ENCODE measurements around the gene MAP1LC3B.
A peak's percentile ranks its signal among the peaks of the same experiment; 100 is the strongest.

Gene MAP1LC3B

DNA sequence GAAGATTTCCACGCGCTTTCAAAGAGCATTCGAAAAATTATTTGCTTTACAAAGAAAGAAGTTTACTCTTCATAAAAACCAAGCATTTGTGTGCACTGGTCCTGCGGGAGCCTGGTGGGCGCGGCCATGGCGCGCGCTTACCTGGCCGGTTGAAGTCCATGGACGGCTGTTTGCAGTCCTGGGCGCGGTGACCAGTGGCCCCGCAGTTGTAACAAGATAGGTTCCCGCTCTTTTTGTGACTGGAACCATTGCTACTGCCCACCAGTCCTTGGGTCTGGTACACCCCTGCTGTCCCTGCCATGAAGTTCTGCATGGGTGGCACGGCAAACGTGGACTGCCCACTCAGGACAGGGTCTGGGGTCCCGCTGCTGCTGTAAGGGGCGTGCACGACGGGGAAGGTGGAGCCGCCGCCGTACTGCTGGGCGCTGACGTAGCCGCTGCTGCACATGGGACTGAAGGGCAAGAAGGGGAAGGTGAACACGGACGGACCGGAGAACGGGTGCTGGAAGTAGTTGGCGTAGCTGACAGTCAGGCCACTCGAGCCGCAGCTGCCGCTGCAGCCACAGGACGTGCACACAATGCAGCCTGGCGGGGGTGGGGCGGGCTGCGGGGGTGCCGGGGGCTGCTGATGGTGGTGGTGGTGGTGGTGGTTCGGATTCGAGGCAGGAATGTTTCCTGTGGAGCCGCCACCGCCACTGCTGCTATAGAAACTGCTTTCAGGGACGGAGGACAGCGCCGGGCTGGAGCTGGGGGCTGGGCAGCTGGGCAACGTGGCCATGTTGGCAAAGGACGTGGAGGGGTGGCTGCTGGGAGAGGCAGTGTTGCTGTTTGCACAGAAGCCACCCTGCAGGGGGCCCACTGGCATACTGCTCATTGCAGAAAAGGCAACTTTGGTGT lies 19.5 kb downstream of the MAP1LC3B start:
- DNase-seq: no peak

DNA sequence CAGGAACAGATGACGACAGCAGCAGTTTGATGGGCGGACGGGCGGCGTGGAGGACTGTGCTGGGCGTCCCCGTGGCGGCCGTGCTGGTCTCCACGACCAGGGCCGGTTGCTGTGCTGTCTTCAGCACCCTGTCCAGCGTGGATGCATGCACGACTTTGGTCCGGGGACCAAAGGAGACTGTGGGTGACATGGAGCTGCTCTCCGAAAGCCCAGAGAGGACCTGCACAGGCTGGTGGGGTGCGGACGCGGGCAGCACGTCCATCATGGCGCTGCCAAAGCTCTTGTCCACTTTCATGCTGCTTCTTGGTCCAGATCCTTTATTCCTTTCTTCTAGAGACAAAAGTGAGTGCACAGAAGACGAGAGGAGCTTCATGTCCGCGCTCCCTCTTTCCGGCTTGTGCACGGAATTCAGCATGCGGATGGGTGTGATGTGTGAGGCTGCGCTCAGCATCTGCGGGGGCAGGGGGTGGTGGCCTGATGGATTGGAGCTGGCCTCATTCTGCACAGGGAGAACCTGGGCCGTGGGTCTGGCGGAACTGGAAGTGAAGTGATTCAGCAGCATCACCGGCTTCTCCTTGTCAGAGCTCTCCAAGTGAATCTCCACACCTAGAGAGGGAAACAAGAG lies 20.3 kb downstream of the MAP1LC3B start:
- no peak for DNase-seq

DNA sequence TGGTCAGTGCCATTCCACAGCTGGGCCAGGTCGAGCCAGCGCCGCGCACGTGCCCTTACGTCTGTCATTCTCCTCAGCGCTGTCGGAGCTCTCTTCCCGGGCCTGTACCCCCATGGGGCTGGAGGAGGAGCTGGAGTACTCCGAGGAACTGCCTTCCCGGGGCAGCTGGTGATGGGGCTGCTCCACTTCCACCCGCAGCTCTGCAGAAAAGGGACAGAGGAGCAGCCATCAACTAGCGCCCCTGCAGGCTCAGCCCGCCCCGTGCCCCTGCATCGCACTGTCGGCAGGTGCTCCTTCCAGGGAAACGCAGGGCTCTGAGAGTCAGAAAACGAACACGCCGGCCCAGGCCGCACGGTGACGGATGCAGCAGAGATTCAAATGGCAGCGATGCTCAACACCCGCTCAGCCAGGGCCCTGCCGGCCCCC lies 20.9 kb downstream of the MAP1LC3B start:
- DNase-seq: no peak

DNA sequence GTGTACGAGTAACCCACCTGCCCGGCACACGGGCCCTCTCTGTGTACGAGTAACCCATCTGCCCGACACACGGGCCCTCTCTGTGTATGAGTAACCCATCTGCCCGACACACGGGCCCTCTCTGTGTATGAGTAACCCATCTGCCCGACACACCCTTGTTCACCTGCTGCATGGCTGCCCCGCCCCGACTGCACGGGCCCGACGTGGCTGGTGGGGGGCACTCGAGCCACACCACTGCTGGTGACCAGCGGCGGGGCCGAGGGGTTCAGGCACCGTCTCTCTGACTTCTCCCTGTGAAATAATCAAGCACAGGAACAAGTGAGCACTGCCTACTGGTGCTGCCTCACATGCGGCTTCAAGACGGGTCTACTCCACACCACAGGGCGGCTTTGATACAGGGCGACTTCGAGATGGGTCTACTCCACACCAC lies 22.1 kb downstream of the MAP1LC3B start:
- no peak for DNase-seq

DNA sequence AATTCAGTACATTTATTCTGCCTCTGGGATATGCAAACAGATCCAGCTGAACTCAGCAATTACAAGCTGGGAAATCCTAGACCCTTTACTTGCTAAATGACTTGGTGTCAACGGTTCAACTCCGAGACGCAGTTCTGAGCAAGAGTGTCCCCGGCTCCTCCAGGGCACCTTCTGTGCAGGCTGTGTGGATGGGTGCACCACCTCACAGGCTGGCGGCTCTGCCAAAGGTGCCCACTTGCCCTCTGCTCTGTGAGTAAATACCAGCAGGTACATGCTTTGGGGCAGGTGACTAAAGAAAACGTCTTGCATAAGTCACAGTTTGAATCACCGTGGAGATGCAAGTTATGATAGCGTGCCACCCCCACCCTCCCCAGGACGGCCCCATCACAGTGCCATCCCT lies 23.3 kb downstream of the MAP1LC3B start:
- no peak for DNase-seq

DNA sequence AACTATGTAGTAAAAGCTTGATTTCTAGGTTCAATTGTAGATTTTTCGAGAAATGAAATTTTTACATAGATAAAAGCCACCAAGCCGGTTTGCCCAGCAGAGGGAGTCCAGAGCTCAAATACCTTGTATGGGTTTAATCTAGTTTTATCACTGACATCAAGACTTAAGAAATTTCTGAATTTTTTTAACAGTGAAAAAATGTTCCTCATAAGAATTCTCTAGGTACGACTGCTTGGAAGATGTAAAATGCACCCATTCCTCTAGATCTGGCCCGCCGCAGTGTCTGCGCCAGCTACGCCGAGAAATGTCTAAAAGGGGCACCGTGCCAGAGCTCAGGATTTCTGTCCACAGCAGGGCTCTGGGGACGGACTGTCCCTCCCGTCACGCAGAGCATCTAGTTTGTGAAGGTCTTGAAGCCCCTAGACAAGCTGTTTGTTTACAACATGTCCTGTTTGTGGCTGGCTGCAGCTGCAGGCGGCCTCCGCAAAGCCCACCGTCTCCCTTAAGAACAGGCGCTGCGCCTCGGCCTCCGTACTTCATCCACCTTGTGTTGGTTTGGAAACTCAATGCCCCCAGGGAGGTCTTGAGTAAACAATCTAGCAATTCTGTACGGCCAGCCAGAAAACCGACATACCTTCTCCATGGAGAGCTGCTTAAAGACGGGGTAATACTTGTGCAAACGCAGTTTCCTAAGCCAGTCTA lies 24.8 kb downstream of the MAP1LC3B start:
- DNase-seq: peak; percentile 59

DNA sequence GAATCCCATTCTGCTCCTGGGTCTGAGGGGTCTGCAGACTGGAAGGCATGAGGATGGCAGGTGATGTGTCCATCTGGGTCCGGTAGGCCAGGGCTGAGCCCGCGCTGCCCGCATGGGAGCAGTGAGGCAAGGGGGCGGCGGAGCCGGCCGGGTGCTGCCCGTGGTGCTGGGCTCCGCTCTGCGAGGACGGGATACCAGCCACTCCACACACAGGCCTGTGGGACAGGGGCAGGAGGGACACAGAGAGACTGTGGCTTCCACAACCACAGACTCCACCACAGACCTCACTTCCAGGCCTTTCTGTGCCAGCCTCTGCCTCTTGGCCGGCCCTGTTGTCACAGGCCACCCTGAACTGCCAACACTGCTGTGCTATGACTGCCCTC lies 25.4 kb downstream of the MAP1LC3B start:
- no peak for DNase-seq

DNA sequence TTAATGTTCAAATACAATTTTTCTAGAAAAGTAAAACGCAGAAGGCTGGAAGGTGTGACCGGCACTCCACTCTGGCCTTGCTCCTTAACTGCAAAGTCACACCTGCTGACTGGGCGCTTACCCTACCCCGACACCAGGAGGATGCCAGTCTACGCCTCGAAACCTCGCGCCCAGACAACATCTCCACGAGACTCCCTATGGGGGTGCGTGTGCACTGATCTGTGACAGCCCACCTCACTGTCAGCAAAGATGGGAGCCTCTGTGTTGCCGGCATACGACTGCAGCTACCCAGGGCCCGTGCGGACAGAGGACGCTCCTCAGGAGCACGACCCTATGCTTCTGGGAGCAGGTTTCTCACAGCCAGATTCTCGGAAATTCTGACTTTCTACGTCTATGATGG lies 26.1 kb downstream of the MAP1LC3B start:
- no peak for DNase-seq

DNA sequence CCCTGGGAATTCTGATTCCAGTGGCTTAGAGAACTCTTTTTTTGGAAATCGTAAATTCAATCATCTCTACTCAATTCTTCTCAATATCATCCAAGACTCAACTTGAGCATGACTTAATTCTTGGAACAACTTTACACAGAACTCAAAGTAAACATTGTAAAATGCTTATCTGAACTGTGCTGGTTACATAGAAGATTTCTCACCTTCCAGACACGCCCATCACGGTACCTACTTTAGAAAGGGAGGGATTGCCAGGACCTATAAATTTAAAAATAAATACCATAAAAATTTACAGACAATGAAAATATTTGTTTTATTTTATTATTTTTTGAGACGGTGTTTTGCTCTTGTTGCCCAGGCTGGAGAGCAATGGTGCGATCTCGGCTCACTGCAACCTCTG lies 26.5 kb downstream of the MAP1LC3B start:
- DNase-seq: no peak

DNA sequence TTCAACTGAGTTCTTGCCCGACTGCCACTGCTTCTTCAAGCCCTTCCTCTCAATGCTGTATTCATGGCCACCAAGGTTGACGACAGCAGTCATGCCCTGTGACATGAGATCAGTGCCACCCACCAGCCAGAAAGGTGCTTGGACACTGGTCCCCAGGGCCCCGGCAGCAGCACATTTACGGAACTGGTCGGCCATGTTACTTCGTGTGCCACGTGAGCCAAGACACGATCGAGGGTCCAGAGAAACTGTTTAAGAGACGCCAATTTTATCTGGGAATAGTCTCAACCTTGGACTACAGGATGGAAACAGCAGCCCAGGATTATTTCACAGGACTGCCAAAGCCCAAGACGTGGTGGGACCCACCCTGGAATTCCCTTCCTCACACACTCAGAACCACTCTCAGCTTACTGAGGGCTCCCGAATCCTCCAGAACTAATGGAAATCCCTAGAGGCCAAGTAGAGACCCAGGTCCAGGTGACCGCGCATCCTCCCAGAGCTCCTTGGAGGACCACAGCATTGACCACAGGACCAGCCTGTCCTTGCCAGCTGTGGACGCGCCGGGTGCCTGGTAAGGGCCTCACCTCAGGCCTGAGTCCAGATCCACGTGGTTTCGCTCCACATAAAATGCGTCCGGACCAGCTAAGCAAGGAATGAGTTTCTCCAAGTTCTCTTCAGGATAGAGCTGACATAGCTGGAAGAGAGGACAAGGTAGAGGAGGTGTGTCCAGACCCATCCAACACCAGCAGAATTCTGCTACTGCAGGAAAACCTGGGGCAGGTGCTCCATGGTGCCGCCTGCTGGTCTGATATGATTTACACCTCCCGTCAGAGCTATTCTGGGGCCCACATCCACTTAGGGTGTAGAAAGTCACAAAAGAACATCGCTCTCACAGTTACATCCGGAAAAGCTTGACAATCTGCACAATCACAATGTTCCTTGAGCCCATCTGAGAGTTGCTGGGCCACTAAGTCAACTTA lies 28.2 kb downstream of the MAP1LC3B start:
- peak; percentile 6 for DNase-seq

DNA sequence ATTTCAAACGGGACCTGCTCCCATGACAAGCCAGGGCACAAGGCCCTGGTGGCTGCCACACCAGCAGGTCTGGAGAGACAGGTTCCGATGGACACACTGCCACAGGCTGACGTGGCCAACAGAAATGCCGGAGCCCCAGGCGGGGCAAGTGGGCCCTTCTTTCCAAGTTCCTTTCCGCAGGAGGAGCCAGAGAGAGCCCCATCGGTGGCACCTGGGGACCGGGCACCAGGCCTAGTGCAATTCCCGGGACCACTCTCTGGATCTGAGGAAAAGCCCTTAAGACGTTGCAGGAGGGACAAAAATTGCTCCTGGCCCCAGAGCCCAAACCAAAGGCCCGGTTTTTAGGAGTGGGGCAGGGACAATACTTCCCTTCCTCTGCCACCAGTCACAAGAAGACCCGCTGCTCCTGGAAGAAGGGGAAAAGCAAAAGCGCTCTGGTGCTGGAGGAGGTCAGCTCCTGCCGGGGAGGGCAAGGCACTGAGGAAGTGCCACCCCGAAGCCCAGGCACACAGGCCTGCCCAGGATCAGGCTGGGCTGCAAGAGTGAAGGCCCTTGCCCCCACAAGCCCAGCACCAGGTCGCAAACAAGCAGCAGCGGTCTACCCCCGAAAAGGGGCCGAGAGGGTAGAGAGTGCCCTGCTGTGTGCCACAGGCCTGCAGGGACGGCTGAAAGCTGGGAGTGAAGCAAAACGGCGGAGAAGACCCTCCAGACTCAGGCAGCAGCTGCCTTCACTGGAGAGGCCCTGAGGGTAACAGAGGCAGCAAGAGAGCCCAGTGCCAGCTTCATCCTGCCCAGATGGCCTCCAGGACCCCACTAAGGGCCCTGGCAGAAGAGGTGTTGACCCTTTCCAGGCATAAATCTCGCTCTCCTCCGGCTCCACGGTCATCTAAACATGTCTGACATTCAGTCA lies 29.1 kb downstream of the MAP1LC3B start:
- no peak for DNase-seq

DNA sequence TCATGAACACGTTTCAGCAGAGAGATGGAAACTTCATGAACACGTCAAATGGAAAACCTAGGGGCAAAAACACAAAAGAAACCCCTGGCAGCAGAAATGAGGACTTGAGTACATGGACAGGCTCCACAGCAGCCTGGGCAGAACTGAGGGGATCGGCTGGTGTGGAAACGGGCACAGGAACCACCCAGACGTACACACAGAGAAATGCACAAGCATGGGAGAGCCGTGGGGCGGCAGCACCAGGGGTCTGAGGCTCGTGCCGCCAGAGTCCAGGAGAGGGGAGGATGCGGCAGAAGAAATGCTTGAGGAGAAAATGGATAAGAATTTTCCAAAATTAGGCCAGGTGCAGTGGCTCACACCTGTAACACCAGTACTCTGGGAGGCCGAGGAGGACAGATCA lies 30.0 kb downstream of the MAP1LC3B start:
- DNase-seq: no peak

DNA sequence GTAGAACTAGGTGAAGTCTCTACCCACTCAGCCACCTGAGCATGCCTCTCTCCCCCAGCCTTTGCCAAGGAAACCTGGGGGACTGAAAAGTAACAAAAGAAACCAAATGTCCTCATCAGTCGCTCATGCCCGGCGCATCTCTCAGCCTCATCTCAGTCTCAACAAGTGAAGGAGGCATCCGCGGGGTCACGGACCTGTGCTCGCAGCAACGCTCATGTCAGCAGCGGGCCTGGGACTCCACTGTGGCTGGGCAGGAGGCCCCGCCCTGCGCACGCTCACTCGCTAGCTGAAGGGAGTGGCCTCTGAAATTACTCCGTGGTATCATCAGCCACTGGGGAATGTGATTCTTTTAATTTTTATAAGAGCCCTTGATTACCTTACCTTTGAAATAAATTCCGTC lies 31.3 kb downstream of the MAP1LC3B start:
- DNase-seq: no peak

DNA sequence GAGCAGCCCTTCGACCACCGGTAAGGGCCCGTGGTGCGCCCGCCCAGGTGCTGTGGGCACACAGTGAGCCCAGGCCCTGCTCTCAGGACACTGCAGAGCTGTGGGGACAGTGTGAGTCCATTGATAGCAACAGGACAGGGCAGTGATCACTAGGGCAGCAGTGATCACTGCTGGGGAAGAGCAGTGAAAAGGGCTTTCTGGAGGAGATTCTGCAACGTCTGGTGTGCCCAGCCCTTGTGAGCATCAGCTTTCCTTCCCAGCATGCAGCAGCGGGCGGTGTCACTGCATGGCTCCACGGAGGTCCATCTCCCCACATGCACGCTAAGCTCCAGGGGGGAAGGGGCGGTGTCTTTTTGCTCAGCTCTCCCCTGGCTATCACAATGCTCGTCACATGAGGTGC lies 32.1 kb downstream of the MAP1LC3B start:
- no peak for DNase-seq

DNA sequence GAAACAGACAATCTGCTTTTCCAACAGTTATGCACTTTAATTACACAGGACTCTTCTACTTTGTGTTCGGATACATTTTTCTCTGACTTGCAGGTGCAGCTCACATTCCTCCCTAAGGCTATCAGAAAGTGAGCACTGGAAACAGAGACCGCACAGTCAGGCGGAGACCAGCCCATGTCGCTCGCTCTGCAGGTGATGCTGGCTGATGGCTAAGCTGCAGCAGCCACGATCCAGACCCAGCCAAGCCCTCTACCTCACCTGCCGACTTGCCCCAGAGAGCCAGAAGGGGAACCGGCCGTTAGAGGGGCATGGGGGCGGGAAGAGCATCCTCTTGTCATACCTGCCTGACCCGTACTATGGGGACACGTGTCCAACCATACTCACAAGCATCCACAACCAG lies 33.8 kb downstream of the MAP1LC3B start:
- DNase-seq: no peak

DNA sequence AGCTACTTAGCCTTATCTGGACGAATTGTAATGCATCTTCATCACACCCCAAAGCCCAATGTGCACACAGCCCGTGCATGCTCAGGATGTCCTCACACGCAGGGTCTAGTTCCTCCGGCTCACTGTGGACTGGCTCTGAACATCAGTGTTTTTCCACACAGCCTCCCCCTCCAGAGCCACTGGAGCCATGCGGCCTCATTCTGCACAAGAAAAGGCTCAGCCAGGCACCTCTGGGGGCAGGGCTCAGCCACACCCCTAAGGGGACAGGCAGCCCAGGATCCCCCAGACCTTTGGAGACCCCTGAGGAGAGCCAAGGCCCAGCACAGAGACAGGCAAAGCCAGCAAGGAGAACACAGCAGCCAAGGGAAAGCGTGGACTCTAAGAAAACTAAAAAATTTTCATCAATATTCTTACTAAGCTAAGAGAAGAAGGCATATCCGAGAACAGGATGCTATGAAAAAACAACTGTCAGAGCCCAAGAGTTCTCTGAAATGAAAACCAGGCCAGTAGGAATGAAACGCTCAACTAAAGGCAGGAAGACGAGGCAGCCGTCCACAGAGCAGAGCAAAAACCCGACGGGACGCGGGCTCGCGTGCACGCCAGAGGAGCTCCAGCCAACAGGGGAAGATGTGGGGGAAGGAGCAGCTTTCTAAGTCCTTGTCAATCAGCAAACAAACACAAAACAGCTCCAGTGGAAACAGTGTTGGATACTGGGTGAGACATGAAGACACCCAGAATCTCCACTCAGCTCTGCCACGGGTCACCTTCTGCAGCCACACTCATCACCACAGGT lies 34.5 kb downstream of the MAP1LC3B start:
- no peak for DNase-seq

DNA sequence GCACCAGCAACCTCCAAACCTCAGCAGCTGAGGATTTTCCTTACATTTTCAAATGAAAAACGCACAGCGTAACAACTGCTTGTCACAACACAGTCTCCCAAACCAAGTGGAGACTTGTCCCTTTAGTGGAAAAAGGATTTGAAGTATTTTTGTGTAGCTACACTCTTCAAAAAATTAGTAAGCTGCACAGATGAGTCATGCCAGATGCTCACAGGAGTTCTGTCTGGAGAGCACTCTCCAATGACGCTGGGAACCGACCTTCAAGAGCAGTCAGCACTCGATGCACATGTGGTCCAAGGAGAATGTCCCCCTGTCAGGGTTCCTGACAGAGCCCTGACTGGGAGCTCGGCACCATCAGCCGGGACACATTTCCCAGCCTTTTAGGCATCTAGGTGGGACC lies 39.8 kb downstream of the MAP1LC3B start:
- no peak for DNase-seq

DNA sequence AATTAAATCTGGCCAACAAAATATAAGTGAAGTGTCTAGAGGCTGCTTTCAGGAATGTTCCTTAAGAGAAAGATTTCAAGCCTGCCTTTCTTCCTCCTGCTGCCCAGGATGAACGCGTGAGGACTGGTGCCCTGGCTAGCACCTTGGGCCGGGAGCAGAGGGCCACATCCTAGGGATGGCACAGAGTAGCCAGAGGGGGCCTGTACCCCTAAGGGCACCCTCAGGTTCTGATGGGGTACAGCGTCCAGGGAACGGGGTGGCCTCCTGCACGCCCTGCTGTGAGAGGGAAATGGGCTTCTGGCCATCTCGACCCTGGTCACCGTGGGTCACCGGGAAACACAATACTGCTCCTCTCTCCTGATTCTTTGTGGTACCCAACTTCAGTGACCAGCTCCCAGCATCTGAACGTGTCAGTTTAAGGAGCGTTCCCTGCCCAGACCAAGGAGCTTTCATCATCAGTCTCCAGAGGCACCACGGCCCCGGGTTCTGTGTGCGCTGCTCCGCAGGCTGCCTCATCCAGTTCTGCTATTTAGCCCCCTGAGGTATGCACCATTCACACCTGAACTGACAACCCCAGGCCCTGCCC lies 40.3 kb downstream of the MAP1LC3B start:
- DNase-seq: no peak

DNA sequence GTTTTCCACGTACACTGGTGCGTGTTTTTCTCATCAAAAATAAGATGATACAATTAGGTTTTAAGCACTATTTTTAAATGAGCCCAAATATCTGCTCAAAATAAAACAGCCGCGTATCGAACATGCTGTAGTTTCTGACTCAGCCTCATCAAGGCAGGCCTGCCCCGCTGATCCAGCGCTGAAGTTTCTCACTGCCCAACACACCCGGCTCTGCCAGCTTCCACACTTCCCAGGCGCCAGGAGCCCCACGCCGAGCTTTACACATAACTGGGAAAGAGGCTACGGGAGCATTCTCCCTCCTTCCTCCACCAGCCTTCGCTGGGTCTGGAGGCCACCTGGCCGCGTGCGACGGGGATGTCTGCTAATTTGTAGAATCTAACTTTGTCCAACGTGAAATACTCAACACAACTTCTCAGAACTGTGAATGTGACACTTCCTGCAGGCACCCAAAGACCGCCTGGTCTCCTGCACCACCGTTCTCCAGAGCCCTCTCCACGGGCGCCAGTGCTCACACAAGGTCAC lies 42.1 kb downstream of the MAP1LC3B start:
- DNase-seq: no peak

Measured in suppressor macrophage treated with lipopolysaccharide for 4 hours (primary cell).